GM21717 (cell line): Measurements from ENCODE around the gene ARF3.
A peak's percentile ranks its signal among the peaks of the same experiment; 100 is the strongest.

Experiments used
- ATAC-seq: cut with Tn5 transposase; IDR thresholded peaks from one replicate; pipeline ENCODE4 v1.9.1; 2021; ENCODE audit warnings: mild to moderate bottlenecking, moderate library complexity; ENCODE audit not compliant: unreplicated experiment

Gene ARF3

DNA sequence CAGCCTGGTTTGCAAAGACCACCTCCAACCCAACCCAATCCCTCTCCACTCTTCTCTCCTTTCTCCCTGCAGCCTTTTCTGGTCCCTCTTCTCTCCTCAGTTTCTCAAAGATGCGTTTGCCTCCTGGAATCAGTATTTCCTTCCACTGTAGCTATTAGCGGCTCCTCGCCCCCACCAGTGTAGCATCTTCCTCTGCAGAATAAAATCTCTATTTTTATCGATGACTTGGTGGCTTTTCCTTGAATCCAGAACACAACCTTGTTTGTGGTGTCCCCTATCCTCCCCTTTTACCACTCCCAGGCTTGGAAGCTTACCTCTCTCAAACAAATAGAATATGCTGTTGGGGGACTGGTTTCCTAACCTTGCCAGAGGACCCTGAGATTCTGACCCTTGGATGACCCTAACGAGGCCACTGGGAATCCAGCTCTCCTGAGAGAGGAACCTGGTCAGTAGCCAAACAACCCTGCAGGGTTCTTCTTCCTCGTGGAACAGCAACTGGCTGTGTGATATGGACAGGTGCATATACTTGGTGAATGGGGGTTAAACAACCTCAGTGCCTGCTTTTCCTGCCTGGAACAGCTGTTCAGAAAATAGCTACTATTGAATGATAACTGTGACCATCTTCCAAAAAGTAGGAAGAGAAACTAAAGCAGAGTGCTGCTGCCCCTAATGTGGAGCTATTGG is 25.3 kb upstream of the ARF3 start:
- ATAC-seq, result no peak

DNA sequence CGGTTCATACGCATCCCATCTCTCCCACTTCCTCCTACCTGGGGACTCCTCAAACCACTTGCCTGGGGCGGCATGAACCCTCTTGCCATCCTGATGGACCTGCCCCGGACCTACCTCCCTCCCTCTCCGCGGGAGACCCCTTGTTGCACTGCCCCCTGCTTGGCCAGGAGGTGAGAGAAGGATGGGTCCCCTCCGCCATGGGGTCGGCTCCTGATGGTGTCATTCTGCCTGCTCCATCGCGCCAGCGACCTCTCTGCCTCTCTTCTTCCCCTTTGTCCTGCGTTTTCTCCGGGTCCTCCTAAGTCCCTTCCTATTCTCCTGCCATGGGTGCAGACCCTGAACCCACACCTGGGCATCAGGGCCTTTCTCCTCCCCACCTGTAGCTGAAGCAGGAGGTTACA is 24.5 kb upstream of the ARF3 start:
- no peak for ATAC-seq

- no peak for ATAC-seq
Measured at GRCh38 chr12:48980953-48981756, 23.9 kb upstream of the ARF3 start.

GRCh38 chr12:48980389-48980952 is 23.2 kb upstream of the ARF3 start:
- ATAC-seq, result no peak

GRCh38 chr12:48979602-48980388 is 22.5 kb upstream of the ARF3 start:
- no peak for ATAC-seq

- ATAC-seq, result no peak
Measured at GRCh38 chr12:48978741-48979601, 21.7 kb upstream of the ARF3 start.

DNA sequence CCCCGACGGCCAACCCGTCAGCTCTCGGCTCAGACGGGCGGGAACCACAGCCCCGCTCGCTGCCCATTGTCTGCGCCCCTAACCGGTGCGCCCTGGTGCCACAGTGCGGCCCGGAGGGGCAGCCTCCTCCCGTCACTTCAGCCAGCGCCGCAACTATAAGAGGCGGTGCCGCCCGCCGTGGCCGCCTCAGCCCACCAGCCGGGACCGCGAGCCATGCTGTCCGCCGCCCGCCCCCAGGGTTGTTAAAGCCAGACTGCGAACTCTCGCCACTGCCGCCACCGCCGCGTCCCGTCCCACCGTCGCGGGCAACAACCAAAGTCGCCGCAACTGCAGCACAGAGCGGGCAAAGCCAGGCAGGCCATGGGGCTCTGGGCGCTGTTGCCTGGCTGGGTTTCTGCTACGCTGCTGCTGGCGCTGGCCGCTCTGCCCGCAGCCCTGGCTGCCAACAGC is 21.0 kb upstream of the ARF3 start, which contains the start of gene WNT1:
TSS of gene WNT1 (plus strand) at position 32 of the 450 bp plus-strand sequence. CDS start at position 361, 329 bp downstream.
- ATAC-seq, result peak; percentile 9

DNA sequence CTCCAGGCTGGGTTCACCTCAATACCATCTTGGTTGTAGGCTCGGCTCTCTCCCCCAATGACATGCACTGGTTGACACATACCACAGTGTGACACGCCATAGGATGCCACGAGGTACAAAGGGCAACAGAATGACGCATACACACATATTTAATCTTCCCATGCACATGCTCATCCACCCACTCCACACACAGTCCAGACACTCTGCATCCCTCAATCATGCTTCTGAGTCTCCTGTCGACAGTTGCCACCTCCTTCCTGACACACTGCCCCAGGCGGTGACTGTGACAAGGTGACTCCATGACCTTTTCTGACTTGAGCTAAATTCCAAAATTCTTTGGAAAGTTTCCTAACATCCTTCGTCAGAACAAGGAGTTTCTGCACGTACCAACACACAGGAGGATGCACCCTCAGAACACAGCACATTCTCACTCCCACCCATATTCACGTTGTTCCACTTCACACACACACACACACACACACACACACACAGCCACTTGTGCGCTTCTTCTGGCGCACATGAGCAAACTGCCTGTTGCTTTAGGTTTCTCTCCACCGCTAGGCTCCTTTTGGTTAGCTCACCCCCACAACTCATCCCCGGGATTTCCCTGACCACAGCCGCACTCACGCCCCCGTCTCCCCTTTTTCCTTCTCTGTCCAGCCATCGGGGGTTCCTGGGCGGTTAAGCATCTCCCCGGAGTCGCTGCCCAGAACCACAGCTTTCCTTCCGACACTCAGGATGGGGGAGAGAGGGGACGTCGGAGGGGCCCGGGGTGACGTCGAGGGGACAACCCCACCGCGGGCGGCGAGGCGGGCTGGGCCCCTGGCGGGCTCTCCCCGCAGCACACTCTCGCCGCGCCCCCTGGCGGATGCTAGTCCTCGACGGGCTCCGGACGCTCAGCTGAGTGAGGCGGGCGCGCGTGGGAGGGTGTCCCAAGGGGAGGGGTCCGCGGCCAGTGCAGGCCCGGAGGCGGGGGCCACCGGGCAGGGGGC is 20.3 kb upstream of the ARF3 start:
- peak; percentile 47 for ATAC-seq

GRCh38 chr12:48973941-48974673 is 16.8 kb upstream of the ARF3 start:
- no peak for ATAC-seq

DNA sequence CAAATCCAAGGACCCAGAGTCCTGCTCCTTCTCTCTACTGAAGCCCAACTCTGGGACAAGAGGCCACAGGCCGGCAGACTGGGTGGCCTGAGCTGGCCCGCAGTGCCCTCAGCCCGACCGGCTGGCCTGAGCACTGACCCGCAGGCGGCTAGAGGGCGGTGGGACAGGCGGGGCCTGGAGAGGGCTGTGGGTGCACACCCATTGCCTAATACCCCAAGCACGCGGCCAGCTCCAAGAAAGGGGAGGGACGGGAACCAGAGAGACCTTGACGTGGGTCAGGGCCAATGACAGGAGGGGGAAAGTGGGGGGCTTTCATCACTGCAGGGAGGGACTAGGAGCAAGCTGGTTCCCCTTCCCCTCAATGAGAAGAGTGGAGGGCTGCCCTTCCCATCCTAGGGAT is 16.2 kb upstream of the ARF3 start:
- no peak for ATAC-seq

- no peak for ATAC-seq
Measured at GRCh38 chr12:48972952-48973483, 15.7 kb upstream of the ARF3 start.

- no peak for ATAC-seq
Measured at GRCh38 chr12:48972213-48972951, 15.1 kb upstream of the ARF3 start.

GRCh38 chr12:48970702-48971334 is 13.5 kb upstream of the ARF3 start:
- ATAC-seq, result no peak

GRCh38 chr12:48969833-48970701 is 12.8 kb upstream of the ARF3 start:
- ATAC-seq, result no peak

DNA sequence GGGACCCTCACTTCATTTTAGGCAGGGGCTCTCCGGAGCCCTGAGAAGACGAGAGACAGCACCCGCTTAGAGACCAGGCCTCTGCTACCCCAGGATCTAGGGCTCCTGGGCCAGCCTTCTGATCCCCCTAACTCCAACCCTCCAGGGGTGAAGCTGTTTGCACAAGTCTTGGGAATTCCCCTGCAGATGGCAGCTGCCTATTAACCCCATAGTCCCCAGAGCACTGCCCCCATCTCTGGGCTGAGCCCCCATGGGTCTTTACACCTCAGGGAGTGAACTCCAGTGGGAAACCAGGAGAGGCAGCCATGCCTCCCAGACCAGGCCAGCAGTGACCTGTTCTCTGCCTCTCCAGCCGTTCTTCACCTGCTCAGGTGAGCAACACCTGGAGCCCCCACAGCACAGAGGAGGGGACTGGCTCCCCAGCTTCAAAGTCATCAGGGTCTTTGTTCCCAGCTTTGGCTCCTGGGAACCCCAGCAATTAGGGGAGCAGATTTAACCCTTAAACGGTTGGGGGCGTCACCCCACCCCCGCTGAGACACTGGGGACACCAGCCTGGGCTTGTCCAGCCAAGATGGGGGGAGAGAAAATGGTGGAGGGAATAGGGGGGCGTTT is 12.0 kb upstream of the ARF3 start:
- ATAC-seq, result no peak
